OCI-LY3 (cell line): ENCODE results near the gene MYCBP.
A peak's percentile ranks its signal among the peaks of the same experiment; 100 is the strongest.

ENCODE experiments used
- H2AFZ ChIP-seq: fragments of 200-600, 300-600 bp; shearing (Covaris generic); 2 replicates; pipeline ENCODE4 v1.6.0; 2014; ENCODE audit warnings: antibody characterized with exemption, low read depth, low read length
- H3K27ac ChIP-seq: fragments of 200-600, 300-600 bp; sonication (generic); 2 replicates; pipeline ENCODE4 v1.5.1; 2014; ENCODE audit warnings: mild to moderate bottlenecking, low read length, moderate library complexity, mixed read lengths
- H3K27me3 ChIP-seq: fragments of 200-600, 300-600 bp; sonication (generic); 2 replicates; pipeline ENCODE4 v1.6.1; 2014; ENCODE audit warnings: low read depth, low read length, mixed read lengths
- H3K36me3 ChIP-seq: fragments of 200-600, 300-600 bp; sonication (generic); replicated peaks from 2 replicates; pipeline ENCODE3; 2014; ENCODE audit warnings: low read depth, low read length, mixed read lengths
- H3K4me1 ChIP-seq: fragments of 300-600, 200-600 bp; sonication (generic); 2 replicates; pipeline ENCODE4 v1.6.1; 2014; ENCODE audit warnings: low read length, mixed read lengths
- H3K4me2 ChIP-seq: fragments of 200-600, 300-600 bp; sonication (generic); 2 replicates; pipeline ENCODE4 v1.6.1; 2014; ENCODE audit warnings: low read length, mixed read lengths
- H3K4me3 ChIP-seq: fragments of 300-600, 200-600 bp; sonication (generic); 2 replicates; pipeline ENCODE4 v1.5.1; 2014; ENCODE audit warnings: antibody characterized with exemption, mild to moderate bottlenecking, low read length, moderate library complexity
- H3K79me2 ChIP-seq: fragments of 300-600, 200-600 bp; shearing (Covaris generic); 2 replicates; pipeline ENCODE4 v1.6.1; 2014; ENCODE audit warnings: mild to moderate bottlenecking, low read length, mixed read lengths
- H3K9ac ChIP-seq: fragments of 300-600, 200-600 bp; shearing (Covaris generic); 2 replicates; pipeline ENCODE4 v1.6.0; 2014; ENCODE audit warnings: mild to moderate bottlenecking, low read length, moderate library complexity
- H3K9me3 ChIP-seq: fragments of 200-600, 300-600 bp; shearing (Covaris generic); 2 replicates; pipeline ENCODE4 v1.6.1; 2014; ENCODE audit warnings: low read length, mixed read lengths; ENCODE audit not compliant: insufficient read depth
- H4K20me1 ChIP-seq: fragments of 200-600, 300-600 bp; sonication (generic); 2 replicates; pipeline ENCODE4 v1.6.1; 2016; ENCODE audit warnings: low read length, mixed read lengths; ENCODE audit not compliant: insufficient read depth
- CTCF ChIP-seq: fragments of 200-600, 300-600 bp; sonication (generic); IDR thresholded peaks from 2 replicates; pipeline ENCODE4 v1.5.1; 2014; ENCODE audit warnings: antibody characterized with exemption, low read length, low read depth
- EZH2phosphoT487 ChIP-seq: fragments of 200-600 bp; shearing (Covaris generic); IDR thresholded peaks from 2 replicates; pipeline ENCODE4 v1.6.1; 2018; ENCODE audit warnings: antibody characterized with exemption, mixed run types, low read depth

Gene MYCBP

GRCh38 chr1:38867208-38867607, 5.9 kb downstream of the MYCBP start:
- Histone ChIP-seq H3K9me3 (no peaks in the 10 kb centered on the region), H3K4me1 (peaks cover 14% of the 10 kb centered on the region), H3K9ac (no peak overlapping the region), H3K4me3 (no peak overlapping the region), H2AFZ (no peak overlapping the region), H3K79me2 (peaks cover 48% of the 10 kb centered on the region), H3K27ac (no peak overlapping the region), H3K36me3 (peaks cover 6% of the 10 kb centered on the region), H4K20me1 (peaks cover 15% of the 10 kb centered on the region; the same call in 1 of the 2 replicates), H3K4me2 (no peak overlapping the region), H3K27me3 (no peaks in the 10 kb centered on the region)
- no peak for TF ChIP-seq CTCF
- TF ChIP-seq EZH2phosphoT487 = no peak

GRCh38 chr1:38865112-38865715, 7.9 kb downstream of the MYCBP start:
- TF ChIP-seq CTCF (no peak), EZH2phosphoT487 (no peak)
- H3K27me3 ChIP-seq = no peaks in the 10 kb centered on the region
- no peak overlapping the region for H3K27ac ChIP-seq
- H3K4me3 ChIP-seq = no peak overlapping the region
- H3K9ac ChIP-seq = no peak overlapping the region
- H4K20me1 ChIP-seq = peaks cover 15% of the 10 kb centered on the region; the same call in 1 of the 2 replicates
- peaks cover 17% of the 10 kb centered on the region for H3K4me1 ChIP-seq
- no peak overlapping the region for H3K4me2 ChIP-seq
- H3K36me3 ChIP-seq = peaks cover 9% of the 10 kb centered on the region
- H3K9me3 ChIP-seq = no peaks in the 10 kb centered on the region
- no peak overlapping the region for H2AFZ ChIP-seq
- H3K79me2 ChIP-seq = peaks cover 58% of the 10 kb centered on the region

- Histone ChIP-seq H3K27ac (peak overlapping the region; percentile 73), H2AFZ (peak overlapping the region; percentile 36; the same call in 1 of the 2 replicates), H3K27me3 (no peaks in the 10 kb centered on the region), H3K9me3 (no peaks in the 10 kb centered on the region), H3K4me1 (peaks cover 35% of the 10 kb centered on the region), H3K9ac (peak overlapping the region; percentile 98), H3K79me2 (peaks cover 76% of the 10 kb centered on the region), H3K4me2 (peak overlapping the region; percentile 98), H4K20me1 (0 out of 2 replicates have a peak, but pooled peaks cover 7% of the 10 kb centered on the region), H3K4me3 (peak overlapping the region; percentile 100), H3K36me3 (peaks cover 34% of the 10 kb centered on the region)
- TF ChIP-seq EZH2phosphoT487 (no peak), CTCF (no peak)
Observed at GRCh38 chr1:38860454-38860795, 12.7 kb downstream of the MYCBP start.

- Histone ChIP-seq H3K9me3 (no peaks in the 10 kb centered on the region), H3K9ac (peak within 1 kb of the TSS; percentile 98), H3K4me2 (peak within 1 kb of the TSS; percentile 98), H3K27ac (peak within 1 kb of the TSS; percentile 99), H3K36me3 (peaks cover 40% of the 10 kb centered on the region), H4K20me1 (peaks cover 7% of the 10 kb centered on the region; the same call in 1 of the 2 replicates), H3K4me1 (peaks cover 41% of the 10 kb centered on the region), H3K4me3 (peak within 1 kb of the TSS; percentile 100), H3K79me2 (peaks cover 76% of the 10 kb centered on the region), H2AFZ (peak within 1 kb of the TSS; percentile 36; the same call in 1 of the 2 replicates), H3K27me3 (no peaks in the 10 kb centered on the region)
- no peak for TF ChIP-seq EZH2phosphoT487
- no peak for TF ChIP-seq CTCF
Observed at GRCh38 chr1:38859561-38860453, 13.3 kb downstream of the MYCBP start, which contains the start of gene RRAGC. RRAGC (minus strand) TSS chr1:38859772; CDS start chr1:38859646, 126 bp downstream.
